HepG2 (cell line): ENCODE data around the gene NR2F6. TPM values are rescaled to one million over a fixed set of nuclear protein-coding genes. Genes with fewer than 3 reads are reported as not detected.

Source experiments
- AHDC1 ChIP-seq: sonication (generic); formaldehyde crosslinking; IDR thresholded peaks from 2 replicates; pipeline ENCODE4 v1.5.1; 2020; ENCODE audit warnings: mild to moderate bottlenecking, missing genetic modification reagents, borderline replicate concordance
- ARHGAP35 ChIP-seq: sonication (generic); formaldehyde crosslinking; IDR thresholded peaks from 2 replicates; pipeline ENCODE4 v1.9.0; 2022; ENCODE audit warnings: mild to moderate bottlenecking, inconsistent platforms, moderate library complexity, missing genetic modification reagents, borderline replicate concordance
- FOXK1 ChIP-seq: sonication (generic); formaldehyde crosslinking; IDR thresholded peaks from 2 replicates; pipeline ENCODE4 v1.4.0; 2020; ENCODE audit warnings: low read depth, missing genetic modification reagents, borderline replicate concordance
- KLF16 ChIP-seq, 2 experiments: sonication (generic) in 1 of 2; formaldehyde crosslinking in 1 of 2; IDR thresholded peaks; 2 replicates each; pipeline versions ENCODE4 v1.6.1 to v1.8.0; 2016 to 2023; ENCODE audit warnings: missing genetic modification reagents in 2 of 2, missing compliant biosample characterization in 1 of 2
- MXD4 ChIP-seq: IDR thresholded peaks from 2 replicates; pipeline ENCODE4 v1.6.1; 2016; ENCODE audit warnings: mild to moderate bottlenecking, missing biosample characterization, missing genetic modification reagents
- RFX1 ChIP-seq: fragments of 450-650 bp; IDR thresholded peaks from 2 replicates; pipeline ENCODE4 v1.6.1; 2017
- SRSF9 ChIP-seq: fragments of 200-400 bp; formaldehyde crosslinking; IDR thresholded peaks from 2 replicates; pipeline ENCODE4 v1.6.1; 2018; ENCODE audit warnings: borderline replicate concordance, mild to moderate bottlenecking, low read depth, low read length; ENCODE audit not compliant: insufficient read depth, poor library complexity, severe bottlenecking
- TSC22D2 ChIP-seq: sonication (generic); formaldehyde crosslinking; IDR thresholded peaks from 2 replicates; pipeline ENCODE4 v1.5.1; 2020; ENCODE audit warnings: missing genetic modification reagents, mild to moderate bottlenecking, borderline replicate concordance
- ZNF33B ChIP-seq: sonication (generic); formaldehyde crosslinking; IDR thresholded peaks from 2 replicates; pipeline ENCODE4 v1.5.1; 2020; ENCODE audit warnings: mild to moderate bottlenecking, missing genetic modification reagents
- ZNF468 ChIP-seq: sonication (generic); formaldehyde crosslinking; IDR thresholded peaks from 2 replicates; pipeline ENCODE4 v1.8.0; 2022; ENCODE audit warnings: mild to moderate bottlenecking, moderate library complexity, missing genetic modification reagents
- ZNF615 ChIP-seq: sonication (generic); formaldehyde crosslinking; IDR thresholded peaks from 2 replicates; pipeline ENCODE4 v1.5.0; 2020; ENCODE audit warnings: mild to moderate bottlenecking, missing genetic modification reagents, borderline replicate concordance
- ZNF703 ChIP-seq: sonication (generic); formaldehyde crosslinking; IDR thresholded peaks from 2 replicates; pipeline ENCODE4 v1.5.1; 2020; ENCODE audit warnings: missing genetic modification reagents, mild to moderate bottlenecking, moderate library complexity, borderline replicate concordance
- ZNF777 ChIP-seq: sonication (generic); formaldehyde crosslinking; IDR thresholded peaks from 2 replicates; pipeline ENCODE4 v1.4.0; 2020; ENCODE audit warnings: missing genetic modification reagents
- polyA plus RNA-seq, 8 experiments: library from polyadenylated mRNA; depleted of rRNA in 3 of 8; stranded (reverse) in 7 of 8; unstranded in 1 of 8; fragments of >200 nt; fragmentation: Illumina TruSeq in 4 of 8; extraction: Trizol in 4 of 8; gene quantifications; 2 replicates each; pipeline versions ENCODE4 v1.2.1 to v1.2.3, GENCODE V29; 2011 to 2016; ENCODE audit warnings: low read depth in 4 of 8, missing spikeins in 1 of 8, mixed read lengths in 1 of 8; ENCODE audit not compliant: insufficient read depth in 1 of 8
- total RNA-seq, 5 experiments: library from RNA; depleted of rRNA; stranded (reverse); fragments of >200 nt; fragmentation: Illumina TruSeq; extraction: Trizol; gene quantifications; 2 replicates each; pipeline ENCODE4 v1.2.3, GENCODE V29; 2016; ENCODE audit warnings: low read depth in 1 of 5
- TF ChIP-seq, protein P1 (sequence below): IDR thresholded peaks from 2 replicates; pipeline ENCODE4 v1.6.1; 2016; ENCODE audit warnings: low read depth, missing genetic modification reagents, missing compliant biosample characterization
- TF ChIP-seq, protein P2 (sequence below): sonication (generic); formaldehyde crosslinking; IDR thresholded peaks from 2 replicates; pipeline ENCODE4 v1.8.1; 2023; ENCODE audit warnings: mild to moderate bottlenecking, missing genetic modification reagents

The NR2F6 gene
- total and polyA plus RNA-seq, 2 of the 13 experiments (the other 11 are each of a cell fraction or from before 2014, with no cell fraction given) = 30.9 to 72.4 TPM

GRCh38 chr19:17215127-17215971 is 30.4 kb downstream of the NR2F6 start, which contains the start of gene USE1 (continued):
- TF ChIP-seq, protein P1, sequence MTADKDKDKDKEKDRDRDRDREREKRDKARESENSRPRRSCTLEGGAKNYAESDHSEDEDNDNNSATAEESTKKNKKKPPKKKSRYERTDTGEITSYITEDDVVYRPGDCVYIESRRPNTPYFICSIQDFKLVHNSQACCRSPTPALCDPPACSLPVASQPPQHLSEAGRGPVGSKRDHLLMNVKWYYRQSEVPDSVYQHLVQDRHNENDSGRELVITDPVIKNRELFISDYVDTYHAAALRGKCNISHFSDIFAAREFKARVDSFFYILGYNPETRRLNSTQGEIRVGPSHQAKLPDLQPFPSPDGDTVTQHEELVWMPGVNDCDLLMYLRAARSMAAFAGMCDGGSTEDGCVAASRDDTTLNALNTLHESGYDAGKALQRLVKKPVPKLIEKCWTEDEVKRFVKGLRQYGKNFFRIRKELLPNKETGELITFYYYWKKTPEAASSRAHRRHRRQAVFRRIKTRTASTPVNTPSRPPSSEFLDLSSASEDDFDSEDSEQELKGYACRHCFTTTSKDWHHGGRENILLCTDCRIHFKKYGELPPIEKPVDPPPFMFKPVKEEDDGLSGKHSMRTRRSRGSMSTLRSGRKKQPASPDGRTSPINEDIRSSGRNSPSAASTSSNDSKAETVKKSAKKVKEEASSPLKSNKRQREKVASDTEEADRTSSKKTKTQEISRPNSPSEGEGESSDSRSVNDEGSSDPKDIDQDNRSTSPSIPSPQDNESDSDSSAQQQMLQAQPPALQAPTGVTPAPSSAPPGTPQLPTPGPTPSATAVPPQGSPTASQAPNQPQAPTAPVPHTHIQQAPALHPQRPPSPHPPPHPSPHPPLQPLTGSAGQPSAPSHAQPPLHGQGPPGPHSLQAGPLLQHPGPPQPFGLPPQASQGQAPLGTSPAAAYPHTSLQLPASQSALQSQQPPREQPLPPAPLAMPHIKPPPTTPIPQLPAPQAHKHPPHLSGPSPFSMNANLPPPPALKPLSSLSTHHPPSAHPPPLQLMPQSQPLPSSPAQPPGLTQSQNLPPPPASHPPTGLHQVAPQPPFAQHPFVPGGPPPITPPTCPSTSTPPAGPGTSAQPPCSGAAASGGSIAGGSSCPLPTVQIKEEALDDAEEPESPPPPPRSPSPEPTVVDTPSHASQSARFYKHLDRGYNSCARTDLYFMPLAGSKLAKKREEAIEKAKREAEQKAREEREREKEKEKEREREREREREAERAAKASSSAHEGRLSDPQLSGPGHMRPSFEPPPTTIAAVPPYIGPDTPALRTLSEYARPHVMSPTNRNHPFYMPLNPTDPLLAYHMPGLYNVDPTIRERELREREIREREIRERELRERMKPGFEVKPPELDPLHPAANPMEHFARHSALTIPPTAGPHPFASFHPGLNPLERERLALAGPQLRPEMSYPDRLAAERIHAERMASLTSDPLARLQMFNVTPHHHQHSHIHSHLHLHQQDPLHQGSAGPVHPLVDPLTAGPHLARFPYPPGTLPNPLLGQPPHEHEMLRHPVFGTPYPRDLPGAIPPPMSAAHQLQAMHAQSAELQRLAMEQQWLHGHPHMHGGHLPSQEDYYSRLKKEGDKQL = no peak
- TF ChIP-seq ZNF615 (CRISPR knock-in tag) (no peak), ZNF777 (CRISPR knock-in tag) (peak; percentile 77; the same call in 1 of the 2 replicates), KLF16 (CRISPR knock-in tag; IDR thresholded peaks at IDR 0.05) (peak in 1 of 2 experiments; percentile 92; a peak in 2 of 4 replicates), TSC22D2 (CRISPR knock-in tag) (0 out of 2 replicates have a peak, but pooled peaks have one; percentile 23), ZNF703 (CRISPR knock-in tag) (no peak), FOXK1 (peak; percentile 93), SRSF9 (no peak), ARHGAP35 (CRISPR knock-in tag) (no peak), ZNF33B (CRISPR knock-in tag) (no peak), AHDC1 (CRISPR knock-in tag) (0 out of 2 replicates have a peak, but pooled peaks have one; percentile 43), MXD4 (CRISPR knock-in tag) (0 out of 2 replicates have a peak, but pooled peaks have one; percentile 22), RFX1 (no peak), ZNF468 (CRISPR knock-in tag) (0 out of 2 replicates have a peak, but pooled peaks have one; percentile 43)
- TF ChIP-seq, protein P2, sequence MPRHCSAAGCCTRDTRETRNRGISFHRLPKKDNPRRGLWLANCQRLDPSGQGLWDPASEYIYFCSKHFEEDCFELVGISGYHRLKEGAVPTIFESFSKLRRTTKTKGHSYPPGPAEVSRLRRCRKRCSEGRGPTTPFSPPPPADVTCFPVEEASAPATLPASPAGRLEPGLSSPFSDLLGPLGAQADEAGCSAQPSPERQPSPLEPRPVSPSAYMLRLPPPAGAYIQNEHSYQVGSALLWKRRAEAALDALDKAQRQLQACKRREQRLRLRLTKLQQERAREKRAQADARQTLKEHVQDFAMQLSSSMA (CRISPR knock-in tag) = no peak
